HCT116 (cell line): Measurements from ENCODE around the gene UBE2E1. TPM values are rescaled to one million over a fixed set of nuclear protein-coding genes. Genes with fewer than 3 reads are reported as not detected.

Experiments
- ATAC-seq: fragments of 200-7000 bp; cut with Tn5 transposase; 2 replicates; pipeline ENCODE4 v1.9.1; 2020; ENCODE audit warnings: mild to moderate bottlenecking, moderate library complexity
- BruUV-seq: library from RNA; stranded (reverse); fragments of 400-500 nt; replicated peaks from 2 replicates; lab custom pipeline; 2021; lab: Mats Ljungman, UMichigan
- CTCF ChIA-PET: fragments of 300-600 bp; sonication (Branson Sonifier 250); formaldehyde crosslinking; loops from one replicate; lab custom pipeline; 2021; ENCODE audit warnings: antibody characterized with exemption; lab: Charles Lee
- POLR2A ChIA-PET: fragments of 300-600, 350-600 bp; sonication (Branson Sonifier 250); formaldehyde crosslinking; loops from one replicate; lab custom pipeline; 2021; ENCODE audit warnings: antibody characterized with exemption; lab: Charles Lee
- RAD21 ChIA-PET, 2 experiments: fragments of 300-600 bp; sonication (Branson Sonifier 250); formaldehyde crosslinking; loops; one replicate each; lab custom pipeline; 2023; ENCODE audit warnings: low total read pairs in 2 of 2; ENCODE audit not compliant: uncharacterized antibody in 2 of 2, unreplicated experiment in 2 of 2, low non-redundant PET in 1 of 2; lab: Charles Lee
- DNase-seq: peaks from one replicate; pipeline ENCODE4 v3.0.0-alpha.2; 2010; ENCODE audit warnings: low read depth, low spot score
- H2AFZ ChIP-seq: fragments of 200-600 bp; shearing (Covaris generic), sonication (generic); 2 replicates; pipeline ENCODE4 v1.6.1; 2017; ENCODE audit warnings: low read depth, mixed run types, mixed read lengths, antibody characterized with exemption, low read length; ENCODE audit not compliant: poor library complexity, severe bottlenecking
- H3K27ac ChIP-seq: 2 replicates; pipeline ENCODE4 v1.5.1; 2012; ENCODE audit warnings: low read depth, low read length
- H3K27me3 ChIP-seq: fragments of 200-600 bp; sonication (generic); 2 replicates; pipeline ENCODE4 v1.6.1; 2016; ENCODE audit warnings: mixed run types, low read length, mixed read lengths; ENCODE audit not compliant: insufficient read depth
- H3K36me3 ChIP-seq, 2 experiments: fragments of 200-500 bp in 1 of 2; fragments of 200-600 bp in 1 of 2; sonication (Bioruptor generic) in 1 of 2; sonication (generic) in 1 of 2; 2 replicates each; pipeline versions ENCODE4 v1.5.1 to v1.6.1; 2014 to 2016; ENCODE audit warnings: low read length in 2 of 2, inconsistent platforms in 1 of 2, mixed read lengths in 1 of 2, mixed run types in 1 of 2; ENCODE audit not compliant: insufficient read depth in 2 of 2, control insufficient read depth in 1 of 2
- H3K4me1 ChIP-seq, 2 experiments: fragments of 200-600 bp in 1 of 2; sonication (generic) in 1 of 2; 2 replicates each; pipeline versions ENCODE4 v1.5.1 to v1.6.1; 2012 to 2017; ENCODE audit warnings: low read length in 2 of 2, inconsistent platforms in 1 of 2, mild to moderate bottlenecking in 1 of 2, mixed read lengths in 1 of 2, mixed run types in 1 of 2, moderate library complexity in 1 of 2; ENCODE audit not compliant: insufficient read depth in 2 of 2, control insufficient read depth in 1 of 2
- H3K4me2 ChIP-seq: fragments of 200-600 bp; sonication (generic); 2 replicates; pipeline ENCODE4 v1.6.1; 2017; ENCODE audit warnings: mixed run types, low read length, mixed read lengths
- H3K4me3 ChIP-seq, 2 experiments: fragments of 200-600 bp in 1 of 2; sonication (generic) in 1 of 2; replicated peaks in 1 of 2; 2 replicates each; pipeline ENCODE4 v1.5.1; 2011 to 2016; ENCODE audit warnings: low read length in 2 of 2, control low read depth in 1 of 2, low read depth in 1 of 2, mild to moderate bottlenecking in 1 of 2, mixed read lengths in 1 of 2, mixed run types in 1 of 2
- H3K79me2 ChIP-seq: fragments of 200-600 bp; sonication (generic); 2 replicates; pipeline ENCODE4 v1.6.1; 2017; ENCODE audit warnings: mild to moderate bottlenecking, mixed run types, low read length, moderate library complexity, mixed read lengths; ENCODE audit not compliant: insufficient read depth
- H3K9ac ChIP-seq: fragments of 200-600 bp; sonication (generic); 2 replicates; pipeline ENCODE4 v1.6.1; 2016; ENCODE audit warnings: low read length, mixed read lengths
- H3K9me2 ChIP-seq: fragments of 200-600 bp; sonication (generic), shearing (Covaris generic); 2 replicates; pipeline ENCODE4 v1.6.1; 2017; ENCODE audit warnings: mixed run types, mild to moderate bottlenecking, moderate library complexity; ENCODE audit not compliant: insufficient read depth
- H3K9me3 ChIP-seq, 2 experiments: fragments of 200-500 bp in 1 of 2; fragments of 200-600 bp in 1 of 2; sonication (Bioruptor generic) in 1 of 2; sonication (generic) in 1 of 2; 2 replicates each; pipeline ENCODE4 v1.6.1; 2014 to 2017; ENCODE audit warnings: low read length in 2 of 2, mixed read lengths in 2 of 2, inconsistent platforms in 1 of 2, low read depth in 1 of 2, mild to moderate bottlenecking in 1 of 2, mixed run types in 1 of 2, moderate library complexity in 1 of 2; ENCODE audit not compliant: control insufficient read depth in 1 of 2, insufficient read depth in 1 of 2
- H4K20me1 ChIP-seq: fragments of 200-600 bp; sonication (generic), shearing (Covaris generic); 2 replicates; pipeline ENCODE4 v1.6.1; 2017; ENCODE audit warnings: mixed run types, mild to moderate bottlenecking, moderate library complexity; ENCODE audit not compliant: insufficient read depth
- JUND ChIP-seq: IDR thresholded peaks from 2 replicates; pipeline ENCODE4 v1.6.1; 2012
- POLR2AphosphoS5 ChIP-seq: IDR thresholded peaks from 2 replicates; pipeline ENCODE4 v1.6.1; 2011; ENCODE audit warnings: mild to moderate bottlenecking, low read depth, low read length, moderate library complexity
- ZBTB33 ChIP-seq: IDR thresholded peaks from 2 replicates; pipeline ENCODE4 v1.6.1; 2011; ENCODE audit warnings: mild to moderate bottlenecking, low read length, moderate library complexity; ENCODE audit not compliant: insufficient replicate concordance; ENCODE audit errors: extremely low read depth
- intact Hi-C: fragments of 100-400 bp; cut with micrococcal nuclease; formaldehyde crosslinking; loops from 2 replicates; pipeline ENCODE4 v1.10.0; 2022
- total RNA-seq: library from RNA; stranded (reverse); gene quantifications from one replicate; pipeline ENCODE4 v1.2.1, GENCODE V29; 2021; ENCODE audit not compliant: unreplicated experiment

Gene UBE2E1
- total RNA-seq, 1 experiment from 2014 or later: 75.1 TPM

- no peak for TF ChIP-seq ZBTB33
- TF ChIP-seq, all 23 proteins: peak for 0
Measured at GRCh38 chr3:23913873-23914743, 108.4 kb downstream of the UBE2E1 start (continued).

GRCh38 chr3:23915537-23916108 lies 109.9 kb downstream of the UBE2E1 start:
- H3K9me2 ChIP-seq: no peaks in the 10 kb centered on the region
- H3K4me2 ChIP-seq: peak overlapping the region; percentile 83
- no peak for ATAC-seq
- TF ChIP-seq JUND: no peak
- TF ChIP-seq POLR2AphosphoS5: peak; percentile 31; the same call in 1 of the 2 replicates
- peaks cover 16 to 26% of the 10 kb centered on the region in 2 experiments for H3K36me3 ChIP-seq
- no peak overlapping the region for H2AFZ ChIP-seq
- peaks cover 23% of the 10 kb centered on the region; the same call in 1 of the 2 replicates for H4K20me1 ChIP-seq
- DNase-seq: no peak
- peak overlapping the region; percentile 87 to 97 for H3K4me3 ChIP-seq
- ChIA-PET RAD21 (no interaction called here), CTCF (interaction anchor here (1.4 kb wide), 1 partner anchor 27 kb away, joined by 5 read pairs; no protein-coding TSS in a partner anchor), POLR2A (no interaction called here)
- no peaks in the 10 kb centered on the region for H3K27me3 ChIP-seq
- H3K4me1 ChIP-seq: peaks cover 14 to 23% of the 10 kb centered on the region in 2 experiments; a peak in 3 of 4 replicates
- H3K9ac ChIP-seq: peak overlapping the region; percentile 98
- peak overlapping the region; percentile 66; the same call in 1 of the 2 replicates for H3K27ac ChIP-seq
- H3K79me2 ChIP-seq: peaks cover 70% of the 10 kb centered on the region
- BruUV-seq: no TSS peak
- intact Hi-C loops: no loop called here
- no peaks in the 10 kb centered on the region for H3K9me3 ChIP-seq
